ENCODE measurements around the gene ITPKB.

ITPKB gene

GRCh38 chr1:226593541-226593940 lies 145.5 kb downstream of the ITPKB start:
- in situ Hi-C loops (cut with HindIII; ENCODE audit: low sequenced_read_pairs), result no loop called here
- TF ChIP-seq, protein P1, sequence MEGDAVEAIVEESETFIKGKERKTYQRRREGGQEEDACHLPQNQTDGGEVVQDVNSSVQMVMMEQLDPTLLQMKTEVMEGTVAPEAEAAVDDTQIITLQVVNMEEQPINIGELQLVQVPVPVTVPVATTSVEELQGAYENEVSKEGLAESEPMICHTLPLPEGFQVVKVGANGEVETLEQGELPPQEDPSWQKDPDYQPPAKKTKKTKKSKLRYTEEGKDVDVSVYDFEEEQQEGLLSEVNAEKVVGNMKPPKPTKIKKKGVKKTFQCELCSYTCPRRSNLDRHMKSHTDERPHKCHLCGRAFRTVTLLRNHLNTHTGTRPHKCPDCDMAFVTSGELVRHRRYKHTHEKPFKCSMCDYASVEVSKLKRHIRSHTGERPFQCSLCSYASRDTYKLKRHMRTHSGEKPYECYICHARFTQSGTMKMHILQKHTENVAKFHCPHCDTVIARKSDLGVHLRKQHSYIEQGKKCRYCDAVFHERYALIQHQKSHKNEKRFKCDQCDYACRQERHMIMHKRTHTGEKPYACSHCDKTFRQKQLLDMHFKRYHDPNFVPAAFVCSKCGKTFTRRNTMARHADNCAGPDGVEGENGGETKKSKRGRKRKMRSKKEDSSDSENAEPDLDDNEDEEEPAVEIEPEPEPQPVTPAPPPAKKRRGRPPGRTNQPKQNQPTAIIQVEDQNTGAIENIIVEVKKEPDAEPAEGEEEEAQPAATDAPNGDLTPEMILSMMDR (IDR thresholded peaks at IDR 0.05; ENCODE audit: low read depth, low read length, missing control alignments), result no peak
- no peak for DNase-seq (ENCODE audit: low read depth)
- H3K4me3 ChIP-seq (ENCODE audit: low read depth, low read length), result no peak overlapping the region

DNA sequence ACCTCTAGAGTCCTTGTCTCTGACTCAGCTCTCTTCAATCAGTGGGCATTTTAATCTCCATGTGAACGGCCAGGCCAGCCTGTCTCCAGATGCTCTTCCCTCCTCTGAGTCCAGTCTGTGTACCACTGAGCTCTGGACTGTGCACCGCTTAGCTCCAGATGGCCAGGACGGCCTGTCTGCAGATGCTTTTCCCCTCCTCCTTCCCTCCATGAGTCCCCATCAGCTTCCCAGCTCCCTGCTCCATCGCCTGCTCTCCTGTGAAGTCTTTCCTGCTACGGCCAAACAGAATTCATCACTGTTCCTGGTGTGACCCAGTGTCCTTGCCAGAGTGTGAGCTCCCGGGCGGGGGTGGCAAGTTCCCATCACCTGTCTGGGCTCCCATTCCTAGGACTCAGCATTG lies 148.5 kb downstream of the ITPKB start:
- H3K4me3 ChIP-seq (ENCODE audit: low read depth, low read length), result no peak overlapping the region
- TF ChIP-seq, protein P1 (IDR thresholded peaks at IDR 0.05; ENCODE audit: low read depth, low read length, missing control alignments), result no peak
- in situ Hi-C loops (cut with HindIII; ENCODE audit: low sequenced_read_pairs), result no loop called here
- no peak for DNase-seq (ENCODE audit: low read depth)

DNA sequence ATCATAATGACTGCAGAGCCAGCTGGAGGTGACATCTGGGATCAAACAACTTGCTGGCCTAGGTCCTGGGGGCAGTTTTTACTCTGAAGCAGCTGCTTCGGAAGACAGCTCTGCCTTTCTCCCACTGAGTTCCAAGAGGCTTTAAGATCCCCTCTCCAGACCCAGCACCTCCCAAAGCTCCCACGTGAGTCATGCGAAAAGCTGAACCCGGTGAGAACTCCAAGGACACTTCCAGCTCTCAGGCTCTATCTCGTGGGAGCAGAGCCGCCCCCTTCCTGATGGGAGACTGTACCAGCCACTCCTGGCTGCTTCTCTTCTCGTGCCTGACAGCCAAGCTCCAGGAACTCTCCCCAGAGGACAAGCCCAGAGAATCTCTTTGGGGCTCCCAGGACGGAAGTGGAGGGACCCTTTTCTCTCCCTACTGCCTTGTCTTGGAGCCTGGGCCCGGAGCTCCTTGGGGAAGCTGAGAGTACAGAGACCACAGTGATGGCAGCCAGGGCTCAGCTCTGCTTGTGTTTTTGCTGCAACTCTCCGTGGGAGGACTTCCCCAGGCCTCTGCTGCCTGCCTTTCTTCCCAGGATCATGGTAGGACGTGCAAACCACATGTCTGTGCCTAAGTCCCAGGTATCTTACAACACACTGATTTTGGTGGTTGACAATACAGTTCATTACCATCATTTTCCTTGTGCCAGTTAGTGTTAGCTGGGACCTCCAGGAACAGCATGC lies 149.9 kb downstream of the ITPKB start:
- TF ChIP-seq, protein P1 (IDR thresholded peaks at IDR 0.05; ENCODE audit: low read depth, low read length, missing control alignments), result no peak
- in situ Hi-C loops (cut with HindIII; ENCODE audit: low sequenced_read_pairs), result no loop called here
- H3K4me3 ChIP-seq (ENCODE audit: low read depth, low read length), result no peak overlapping the region
- DNase-seq (ENCODE audit: low read depth), result no peak

- TF ChIP-seq, protein P1 (IDR thresholded peaks at IDR 0.05; ENCODE audit: low read depth, low read length, missing control alignments), result no peak
- no peak overlapping the region for H3K4me3 ChIP-seq (ENCODE audit: low read depth, low read length)
- in situ Hi-C loops (cut with HindIII; ENCODE audit: low sequenced_read_pairs), result no loop called here
- DNase-seq (ENCODE audit: low read depth), result no peak
Measured at GRCh38 chr1:226588484-226588883, 150.6 kb downstream of the ITPKB start.

GRCh38 chr1:226586650-226587422 lies 152.2 kb downstream of the ITPKB start:
- in situ Hi-C loops (cut with HindIII; ENCODE audit: low sequenced_read_pairs), result no loop called here
- TF ChIP-seq, protein P1 (IDR thresholded peaks at IDR 0.05; ENCODE audit: low read depth, low read length, missing control alignments), result no peak
- no peak overlapping the region for H3K4me3 ChIP-seq (ENCODE audit: low read depth, low read length)
- DNase-seq (ENCODE audit: low read depth), result no peak

DNA sequence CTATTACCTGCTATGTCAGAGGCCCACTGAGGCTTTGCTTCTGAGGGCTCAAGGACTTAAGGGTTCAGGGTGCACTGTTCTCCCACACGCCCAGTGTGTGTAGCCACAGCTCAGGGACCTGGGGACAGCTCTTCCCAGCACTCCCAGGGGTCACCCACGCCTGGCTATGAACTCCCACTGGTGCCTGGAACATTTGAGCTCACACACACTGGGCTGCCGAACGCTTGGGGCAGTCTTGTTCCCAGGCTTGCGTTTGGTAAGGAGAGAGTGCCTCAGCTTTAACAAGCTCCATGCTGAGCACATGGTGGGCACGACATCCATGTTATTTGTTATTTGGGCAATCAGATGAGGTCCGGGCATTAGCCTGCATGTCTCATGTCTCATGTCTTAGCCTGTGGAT lies 153.0 kb downstream of the ITPKB start:
- in situ Hi-C loops (cut with HindIII; ENCODE audit: low sequenced_read_pairs), result no loop called here
- no peak for DNase-seq (ENCODE audit: low read depth)
- TF ChIP-seq, protein P1 (IDR thresholded peaks at IDR 0.05; ENCODE audit: low read depth, low read length, missing control alignments), result no peak
- H3K4me3 ChIP-seq (ENCODE audit: low read depth, low read length), result no peak overlapping the region
